ENCODE data around the gene PRKAR2B.

PRKAR2B gene

DNA sequence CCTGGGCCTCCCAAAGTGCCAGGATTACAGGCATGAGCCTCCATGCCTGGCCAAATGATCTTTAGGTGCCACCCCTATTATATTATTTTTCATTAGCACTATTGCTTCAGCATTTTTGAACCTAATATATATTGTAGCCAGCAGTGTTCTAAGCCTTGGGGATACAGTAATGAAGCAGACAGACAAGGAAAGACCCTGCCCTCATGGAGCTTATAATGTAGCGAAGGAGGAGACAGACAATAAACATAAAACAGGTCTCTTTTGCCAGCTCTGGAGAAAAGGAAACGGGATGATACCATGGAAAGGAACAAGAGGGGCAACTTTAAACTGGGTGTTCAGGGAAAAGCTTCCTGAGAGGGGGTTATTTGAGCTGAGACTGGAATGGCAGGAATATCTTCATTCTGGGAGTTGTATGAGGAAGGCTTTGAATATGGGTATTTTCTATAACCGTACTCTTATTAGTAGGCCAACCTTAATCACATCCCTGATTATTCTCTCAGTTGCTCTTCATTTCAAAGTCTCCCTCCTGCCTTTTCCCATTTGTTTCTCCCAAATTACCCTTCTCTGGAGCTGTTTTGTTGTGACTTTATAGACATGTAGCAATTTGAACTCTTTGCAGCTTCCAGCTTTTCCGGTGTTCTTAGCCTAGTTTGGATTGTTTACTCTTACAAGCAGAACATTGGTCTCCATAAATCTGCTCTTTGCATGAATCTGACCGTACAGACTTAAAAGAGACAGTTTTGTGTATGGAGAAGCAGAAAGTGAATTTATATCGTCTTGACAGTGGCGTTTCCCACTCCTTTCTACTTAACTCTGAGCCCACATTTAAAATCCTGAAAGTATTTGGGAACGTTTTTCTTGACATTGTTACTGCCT is 19.0 kb downstream of the PRKAR2B start:
- Histone ChIP-seq H3K9ac (ENCODE audit: low read depth in 1 of 2, low read length in 2 of 2) (no peak overlapping the region), H3K27ac (ENCODE audit: low read depth, low read length) (no peak overlapping the region), H3K9me3 (ENCODE audit: control insufficient read depth in 1 of 2, low read length in 2 of 2) (no peaks in the 10 kb centered on the region), H3K27me3 (ENCODE audit: control insufficient read depth in 1 of 2, insufficient read depth in 2 of 2, low read length in 2 of 2) (peaks cover 0 to 5% of the 10 kb centered on the region in 2 donors), H3K4me1 (ENCODE audit: control insufficient read depth in 1 of 2, insufficient read depth in 2 of 2, low read length in 2 of 2) (no peaks in the 10 kb centered on the region), H3K36me3 (ENCODE audit: control insufficient read depth in 1 of 2, insufficient read depth in 2 of 2, low read length in 2 of 2) (no peaks in the 10 kb centered on the region), H3K4me3 (ENCODE audit: low read depth in 1 of 2, low read length in 2 of 2) (no peak overlapping the region)

DNA sequence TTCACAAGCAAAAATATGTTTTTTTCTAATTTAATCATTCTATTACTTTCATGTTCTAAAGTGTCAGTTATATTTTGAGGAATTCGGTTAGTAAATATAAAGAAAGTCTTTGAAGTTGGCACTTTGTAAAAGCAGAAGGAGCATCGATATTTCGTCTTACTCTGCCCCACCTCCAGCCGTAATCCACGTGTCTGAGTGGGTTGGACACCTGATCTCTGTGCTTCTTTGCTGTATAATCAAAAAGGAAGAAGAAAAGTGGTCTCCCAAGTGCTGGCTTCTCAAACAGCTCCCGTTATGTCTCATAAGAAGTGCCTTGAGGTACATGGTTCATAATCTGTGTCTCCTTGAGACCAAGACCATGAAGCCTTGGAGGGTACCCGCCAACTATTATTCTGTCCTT is 19.8 kb downstream of the PRKAR2B start:
- Histone ChIP-seq H3K27me3 (ENCODE audit: control insufficient read depth in 1 of 2, insufficient read depth in 2 of 2, low read length in 2 of 2) (peaks cover 0 to 5% of the 10 kb centered on the region in 2 donors), H3K4me1 (ENCODE audit: control insufficient read depth in 1 of 2, insufficient read depth in 2 of 2, low read length in 2 of 2) (no peaks in the 10 kb centered on the region), H3K27ac (ENCODE audit: low read depth, low read length) (no peak overlapping the region)

DNA sequence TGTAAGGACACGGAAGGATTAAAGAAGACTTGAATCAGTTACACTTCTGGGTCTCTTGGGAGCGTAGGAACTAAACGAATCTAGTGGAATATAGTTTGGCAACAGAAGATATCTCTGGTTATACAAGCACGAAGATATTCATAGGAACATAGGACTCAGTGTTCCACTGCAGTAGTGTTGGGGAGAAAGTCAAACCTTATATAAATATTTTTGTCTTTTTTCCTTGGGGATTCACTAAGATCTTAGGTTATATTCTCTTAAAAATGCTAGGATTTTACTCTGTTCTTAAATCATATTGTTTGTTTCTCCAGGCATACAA is 21.4 kb downstream of the PRKAR2B start:
- H3K9ac ChIP-seq (ENCODE audit: low read depth in 1 of 2, low read length in 2 of 2) = no peak overlapping the region
- no peak overlapping the region for H3K4me3 ChIP-seq (ENCODE audit: low read depth in 1 of 2, low read length in 2 of 2)
- no peaks in the 10 kb centered on the region for H3K36me3 ChIP-seq (ENCODE audit: control insufficient read depth in 1 of 2, insufficient read depth in 2 of 2, low read length in 2 of 2)
- no peaks in the 10 kb centered on the region for H3K4me1 ChIP-seq (ENCODE audit: control insufficient read depth in 1 of 2, insufficient read depth in 2 of 2, low read length in 2 of 2)
- no peaks in the 10 kb centered on the region for H3K9me3 ChIP-seq (ENCODE audit: control insufficient read depth in 1 of 2, low read length in 2 of 2)
- H3K27me3 ChIP-seq (ENCODE audit: control insufficient read depth in 1 of 2, insufficient read depth in 2 of 2, low read length in 2 of 2) = peaks cover 0 to 5% of the 10 kb centered on the region in 2 donors
- H3K27ac ChIP-seq (ENCODE audit: low read depth, low read length) = no peak overlapping the region

More for the DNA sequence above, 19.8 kb downstream of the PRKAR2B start:
- Histone ChIP-seq H3K4me3 (ENCODE audit: low read depth in 1 of 2, low read length in 2 of 2) (no peak overlapping the region), H3K36me3 (ENCODE audit: control insufficient read depth in 1 of 2, insufficient read depth in 2 of 2, low read length in 2 of 2) (no peaks in the 10 kb centered on the region), H3K9me3 (ENCODE audit: control insufficient read depth in 1 of 2, low read length in 2 of 2) (no peaks in the 10 kb centered on the region), H3K9ac (ENCODE audit: low read depth in 1 of 2, low read length in 2 of 2) (no peak overlapping the region)

DNA sequence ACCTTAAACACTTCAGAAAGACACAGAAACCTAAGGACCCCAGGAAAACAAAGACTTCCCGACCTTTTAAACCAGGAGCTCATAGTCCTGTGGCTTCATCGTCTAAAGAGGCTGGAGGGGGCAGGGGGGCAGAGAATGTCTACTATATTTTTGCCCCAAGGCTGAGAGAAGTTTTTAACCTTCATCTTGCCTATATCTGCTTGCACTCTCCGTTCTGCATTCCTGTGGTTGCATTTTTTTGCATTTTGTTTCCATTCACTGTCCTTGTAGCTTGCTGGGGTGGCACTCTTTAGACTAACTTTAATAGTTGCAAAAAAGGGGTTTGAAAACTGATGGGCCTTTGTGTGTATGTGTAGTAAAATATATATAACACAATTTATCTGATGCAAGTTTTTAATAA is 23.7 kb downstream of the PRKAR2B start:
- Histone ChIP-seq H3K27me3 (ENCODE audit: control insufficient read depth in 1 of 2, insufficient read depth in 2 of 2, low read length in 2 of 2) (peaks cover 0 to 5% of the 10 kb centered on the region in 2 donors), H3K4me1 (ENCODE audit: control insufficient read depth in 1 of 2, insufficient read depth in 2 of 2, low read length in 2 of 2) (no peaks in the 10 kb centered on the region), H3K4me3 (ENCODE audit: low read depth in 1 of 2, low read length in 2 of 2) (no peak overlapping the region), H3K9ac (ENCODE audit: low read depth in 1 of 2, low read length in 2 of 2) (no peak overlapping the region), H3K36me3 (ENCODE audit: control insufficient read depth in 1 of 2, insufficient read depth in 2 of 2, low read length in 2 of 2) (no peaks in the 10 kb centered on the region), H3K27ac (ENCODE audit: low read depth, low read length) (no peak overlapping the region), H3K9me3 (ENCODE audit: control insufficient read depth in 1 of 2, low read length in 2 of 2) (no peaks in the 10 kb centered on the region)

DNA sequence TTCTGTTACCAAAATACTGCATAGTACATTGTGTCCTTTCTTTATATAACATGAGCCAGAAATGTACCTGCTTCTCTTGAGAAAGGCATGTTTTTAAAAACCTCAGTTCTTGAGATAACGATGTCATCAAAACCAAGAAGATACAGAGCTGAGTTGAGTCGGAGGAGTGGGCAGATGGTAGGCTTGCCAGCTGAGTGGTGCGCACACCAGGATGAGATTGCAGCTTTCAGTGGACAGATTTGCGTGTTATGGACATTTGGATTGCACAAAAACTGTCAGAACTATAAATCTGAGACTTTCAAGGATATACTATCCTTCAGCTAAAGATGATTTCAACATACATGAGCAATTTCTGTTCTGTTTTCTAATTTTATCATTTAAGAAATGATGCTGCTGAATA is 25.0 kb downstream of the PRKAR2B start:
- Histone ChIP-seq H3K9me3 (ENCODE audit: control insufficient read depth in 1 of 2, low read length in 2 of 2) (no peaks in the 10 kb centered on the region), H3K27ac (ENCODE audit: low read depth, low read length) (no peak overlapping the region), H3K4me3 (ENCODE audit: low read depth in 1 of 2, low read length in 2 of 2) (no peak overlapping the region), H3K9ac (ENCODE audit: low read depth in 1 of 2, low read length in 2 of 2) (no peak overlapping the region), H3K36me3 (ENCODE audit: control insufficient read depth in 1 of 2, insufficient read depth in 2 of 2, low read length in 2 of 2) (no peaks in the 10 kb centered on the region), H3K27me3 (ENCODE audit: control insufficient read depth in 1 of 2, insufficient read depth in 2 of 2, low read length in 2 of 2) (peaks cover 0 to 5% of the 10 kb centered on the region in 2 donors), H3K4me1 (ENCODE audit: control insufficient read depth in 1 of 2, insufficient read depth in 2 of 2, low read length in 2 of 2) (no peaks in the 10 kb centered on the region)

DNA sequence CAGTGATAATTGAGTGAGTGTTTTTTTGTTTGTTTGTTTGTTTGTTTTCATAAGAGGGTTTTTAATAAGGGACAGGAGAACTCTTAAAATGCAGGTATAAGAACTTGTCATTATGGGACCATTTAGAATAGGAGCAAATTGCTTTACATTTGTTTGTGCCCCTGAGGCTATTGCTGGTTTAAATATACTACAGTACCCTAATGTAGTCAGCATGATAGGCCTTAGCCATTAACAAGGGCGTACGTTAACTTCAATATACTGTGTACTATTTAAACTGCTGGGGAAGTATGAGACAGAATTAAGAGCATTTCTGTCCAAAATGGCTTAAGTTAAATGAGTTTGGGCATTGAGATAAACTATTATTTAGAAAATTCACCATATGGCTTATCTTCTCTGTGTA is 26.2 kb downstream of the PRKAR2B start:
- no peak overlapping the region for H3K4me3 ChIP-seq (ENCODE audit: low read depth in 1 of 2, low read length in 2 of 2)
- H3K9ac ChIP-seq (ENCODE audit: low read depth in 1 of 2, low read length in 2 of 2) = no peak overlapping the region

DNA sequence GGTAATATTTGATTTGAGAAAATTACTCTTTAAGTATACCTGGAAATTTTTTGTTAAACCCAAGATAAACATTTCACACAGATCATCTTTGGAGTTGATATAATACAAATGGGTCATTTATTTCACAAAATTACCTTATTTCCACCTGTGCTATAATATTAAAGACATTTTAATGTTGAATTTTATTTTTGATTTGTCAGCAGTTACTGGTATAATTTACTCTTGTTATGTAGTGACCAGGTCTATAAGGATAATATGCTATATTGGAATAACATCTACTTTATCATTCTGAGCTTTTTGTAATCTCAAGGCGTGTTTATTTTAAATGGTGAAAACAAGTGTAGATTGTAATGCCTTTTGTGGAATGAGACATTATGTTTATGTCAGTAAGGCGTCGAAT is 26.6 kb downstream of the PRKAR2B start:
- no peak overlapping the region for H3K9ac ChIP-seq (ENCODE audit: low read depth in 1 of 2, low read length in 2 of 2)
- H3K9me3 ChIP-seq (ENCODE audit: control insufficient read depth in 1 of 2, low read length in 2 of 2) = no peaks in the 10 kb centered on the region
- H3K4me3 ChIP-seq (ENCODE audit: low read depth in 1 of 2, low read length in 2 of 2) = no peak overlapping the region
- no peak overlapping the region for H3K27ac ChIP-seq (ENCODE audit: low read depth, low read length)
- no peaks in the 10 kb centered on the region for H3K4me1 ChIP-seq (ENCODE audit: control insufficient read depth in 1 of 2, insufficient read depth in 2 of 2, low read length in 2 of 2)
- no peaks in the 10 kb centered on the region for H3K27me3 ChIP-seq (ENCODE audit: control insufficient read depth in 1 of 2, insufficient read depth in 2 of 2, low read length in 2 of 2)
- H3K36me3 ChIP-seq (ENCODE audit: control insufficient read depth in 1 of 2, insufficient read depth in 2 of 2, low read length in 2 of 2) = no peaks in the 10 kb centered on the region

More for the DNA sequence above, 26.2 kb downstream of the PRKAR2B start:
- H3K9me3 ChIP-seq (ENCODE audit: control insufficient read depth in 1 of 2, low read length in 2 of 2) = no peaks in the 10 kb centered on the region
- H3K4me1 ChIP-seq (ENCODE audit: control insufficient read depth in 1 of 2, insufficient read depth in 2 of 2, low read length in 2 of 2) = no peaks in the 10 kb centered on the region
- H3K27me3 ChIP-seq (ENCODE audit: control insufficient read depth in 1 of 2, insufficient read depth in 2 of 2, low read length in 2 of 2) = peaks cover 0 to under 1% of the 10 kb centered on the region in 2 donors
- H3K27ac ChIP-seq (ENCODE audit: low read depth, low read length) = no peak overlapping the region
- no peaks in the 10 kb centered on the region for H3K36me3 ChIP-seq (ENCODE audit: control insufficient read depth in 1 of 2, insufficient read depth in 2 of 2, low read length in 2 of 2)

DNA sequence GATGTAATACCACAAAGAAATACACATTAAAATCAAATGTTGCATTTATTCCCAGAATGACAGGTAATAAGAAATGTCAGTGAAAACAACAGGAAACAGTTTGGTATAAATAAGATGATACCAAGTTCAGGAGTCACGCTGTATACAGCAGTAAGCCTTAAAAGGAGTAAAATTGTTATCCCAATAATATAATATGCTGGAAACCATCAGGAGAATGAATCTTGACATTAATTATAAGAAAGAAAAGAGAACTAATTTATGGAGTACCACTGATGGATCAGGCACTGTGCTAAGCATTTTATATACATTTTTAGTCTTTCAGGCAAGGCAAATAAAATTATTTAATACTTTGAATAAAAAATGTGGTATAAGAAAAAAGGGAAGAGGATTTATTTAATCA is 27.6 kb downstream of the PRKAR2B start:
- no peaks in the 10 kb centered on the region for H3K9me3 ChIP-seq (ENCODE audit: control insufficient read depth in 1 of 2, low read length in 2 of 2)
- no peak overlapping the region for H3K9ac ChIP-seq (ENCODE audit: low read depth in 1 of 2, low read length in 2 of 2)
- no peaks in the 10 kb centered on the region for H3K4me1 ChIP-seq (ENCODE audit: control insufficient read depth in 1 of 2, insufficient read depth in 2 of 2, low read length in 2 of 2)
- no peaks in the 10 kb centered on the region for H3K27me3 ChIP-seq (ENCODE audit: control insufficient read depth in 1 of 2, insufficient read depth in 2 of 2, low read length in 2 of 2)
- no peaks in the 10 kb centered on the region for H3K36me3 ChIP-seq (ENCODE audit: control insufficient read depth in 1 of 2, insufficient read depth in 2 of 2, low read length in 2 of 2)
- H3K27ac ChIP-seq (ENCODE audit: low read depth, low read length) = no peak overlapping the region
- H3K4me3 ChIP-seq (ENCODE audit: low read depth in 1 of 2, low read length in 2 of 2) = no peak overlapping the region

DNA sequence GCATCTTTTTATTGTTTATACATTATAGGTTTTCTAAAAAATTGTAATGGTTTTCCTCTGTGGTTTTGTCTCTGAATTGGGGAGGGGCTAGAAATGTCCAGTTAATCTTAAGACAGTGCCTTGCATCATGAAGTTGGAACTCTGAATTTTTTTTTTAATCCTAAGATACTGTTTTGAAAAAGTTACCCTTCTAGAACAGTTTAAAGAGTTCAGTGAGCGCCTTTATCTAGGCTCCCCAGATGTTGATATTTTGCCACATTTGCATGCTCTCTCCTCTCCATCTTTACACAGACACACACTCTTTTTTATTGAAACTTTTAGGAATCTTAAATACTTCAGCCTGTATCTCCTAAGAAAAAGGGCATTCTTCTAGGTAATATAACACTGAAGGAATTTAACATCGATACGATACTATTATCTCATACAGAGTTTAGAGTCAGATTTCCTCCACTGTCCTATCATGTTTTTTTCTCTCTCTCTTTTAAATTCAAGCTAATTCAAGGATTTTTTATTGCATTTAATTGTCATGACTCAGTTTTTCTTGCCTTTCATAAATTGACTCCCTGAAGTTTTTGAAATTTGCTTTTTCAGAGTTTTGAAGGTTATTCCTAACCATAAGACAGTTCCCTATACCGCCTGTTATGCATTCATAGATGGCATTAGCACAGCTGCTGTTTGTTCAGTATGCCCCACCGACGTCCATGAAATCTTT is 31.5 kb downstream of the PRKAR2B start:
- Histone ChIP-seq H3K27me3 (ENCODE audit: control insufficient read depth in 1 of 2, insufficient read depth in 2 of 2, low read length in 2 of 2) (no peaks in the 10 kb centered on the region), H3K4me3 (ENCODE audit: low read depth in 1 of 2, low read length in 2 of 2) (no peak overlapping the region), H3K9ac (ENCODE audit: low read depth in 1 of 2, low read length in 2 of 2) (no peak overlapping the region), H3K4me1 (ENCODE audit: control insufficient read depth in 1 of 2, insufficient read depth in 2 of 2, low read length in 2 of 2) (no peaks in the 10 kb centered on the region), H3K9me3 (ENCODE audit: control insufficient read depth in 1 of 2, low read length in 2 of 2) (no peaks in the 10 kb centered on the region), H3K36me3 (ENCODE audit: control insufficient read depth in 1 of 2, insufficient read depth in 2 of 2, low read length in 2 of 2) (no peaks in the 10 kb centered on the region), H3K27ac (ENCODE audit: low read depth, low read length) (no peak overlapping the region)

DNA sequence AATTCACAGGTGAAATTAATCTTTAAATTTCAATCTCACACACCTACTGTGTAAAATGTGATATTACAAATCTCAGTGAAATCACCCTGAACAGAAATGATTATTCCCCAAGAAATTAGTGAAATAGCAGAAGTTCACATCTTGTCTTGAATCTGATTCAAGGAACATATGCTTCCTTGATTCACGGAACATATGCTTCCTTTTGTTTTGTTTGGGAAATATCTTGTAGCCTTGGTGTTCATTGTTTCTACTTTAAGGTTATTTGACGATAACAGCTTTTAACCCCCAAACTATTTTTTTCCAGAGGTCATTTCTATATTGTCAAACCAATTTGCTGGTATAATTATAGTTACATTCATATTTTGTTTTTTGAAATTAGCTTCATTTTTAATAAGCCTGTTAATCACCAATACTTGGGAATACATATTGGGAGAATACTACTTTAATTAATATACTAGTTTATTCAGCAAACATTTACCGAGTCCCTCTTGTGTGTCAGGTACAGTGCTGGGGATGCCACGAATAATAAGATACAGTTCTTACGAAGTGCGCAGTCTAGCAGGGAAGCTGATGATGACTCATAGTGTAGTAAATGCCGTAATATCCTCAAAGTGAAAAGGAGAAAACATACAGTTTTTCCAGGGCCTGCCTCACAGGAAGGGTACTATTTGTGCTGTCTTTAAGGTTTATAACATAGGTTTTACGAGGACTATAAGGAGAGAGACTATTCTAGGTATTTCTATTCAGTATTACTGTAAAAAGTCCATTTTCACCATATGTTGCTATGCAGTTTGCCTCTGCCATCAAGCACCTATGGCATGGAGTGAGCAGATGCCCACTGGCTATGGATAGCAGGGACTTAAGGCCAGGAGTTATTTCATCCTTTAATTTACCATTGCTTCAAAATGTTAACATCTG is 32.5 kb downstream of the PRKAR2B start:
- Histone ChIP-seq H3K36me3 (ENCODE audit: control insufficient read depth in 1 of 2, insufficient read depth in 2 of 2, low read length in 2 of 2) (no peaks in the 10 kb centered on the region), H3K4me1 (ENCODE audit: control insufficient read depth in 1 of 2, insufficient read depth in 2 of 2, low read length in 2 of 2) (no peaks in the 10 kb centered on the region), H3K9me3 (ENCODE audit: control insufficient read depth in 1 of 2, low read length in 2 of 2) (no peaks in the 10 kb centered on the region), H3K4me3 (ENCODE audit: low read depth in 1 of 2, low read length in 2 of 2) (no peak overlapping the region), H3K9ac (ENCODE audit: low read depth in 1 of 2, low read length in 2 of 2) (no peak overlapping the region), H3K27ac (ENCODE audit: low read depth, low read length) (no peak overlapping the region), H3K27me3 (ENCODE audit: control insufficient read depth in 1 of 2, insufficient read depth in 2 of 2, low read length in 2 of 2) (no peaks in the 10 kb centered on the region)
